Endothelial cell of umbilical vein (primary cell): ENCODE data around the gene TMEM204. TPM values are rescaled to one million over a fixed set of nuclear protein-coding genes. Genes with fewer than 3 reads are reported as not detected.

Experiments
- BruUV-seq: library from RNA; stranded (reverse); fragments of 400-500 nt; replicated peaks from 2 replicates; lab custom pipeline; 2021; lab: Mats Ljungman, UMichigan
- CTCF ChIA-PET: fragments of 300-600, 350-600 bp; sonication (Branson Sonifier 250); formaldehyde crosslinking; loops from one replicate; lab custom pipeline; 2021; ENCODE audit warnings: antibody characterized with exemption, inconsistent platforms; lab: Charles Lee
- POLR2A ChIA-PET: fragments of 300-600, 350-600 bp; sonication (Branson Sonifier 250); formaldehyde crosslinking; loops from one replicate; lab custom pipeline; 2021; ENCODE audit warnings: antibody characterized with exemption, inconsistent platforms; lab: Charles Lee
- DNase-seq: peaks from one replicate; pipeline ENCODE4 v3.0.0-alpha.2; 2011; ENCODE audit warnings: low read depth, low spot score
- FAIRE-seq: peaks from 2 replicates; lab custom pipeline; 2011; peaks lifted over from hg19 to GRCh38; lab: Jason Lieb, UNC
- H2AFZ ChIP-seq: 2 replicates; pipeline ENCODE4 v1.6.0; 2012; ENCODE audit warnings: low read depth, low read length, control low read depth, inconsistent platforms
- H3K27ac ChIP-seq: 2 replicates; pipeline ENCODE4 v1.5.1; 2011; ENCODE audit warnings: low read depth, mild to moderate bottlenecking, control low read depth, low read length, moderate library complexity; ENCODE audit not compliant: insufficient read depth
- H3K27me3 ChIP-seq, 2 experiments: 2 replicates each; pipeline versions ENCODE4 v1.6.0 to v1.6.1; 2011; ENCODE audit warnings: low read length in 2 of 2, mixed read lengths in 1 of 2; ENCODE audit not compliant: control insufficient read depth in 2 of 2, insufficient read depth in 2 of 2
- H3K36me3 ChIP-seq, 2 experiments: 2 replicates in 1 of 2; 3 replicates in 1 of 2; pipeline ENCODE4 v1.5.1; 2011; ENCODE audit warnings: low read length in 2 of 2, mild to moderate bottlenecking in 1 of 2, moderate library complexity in 1 of 2; ENCODE audit not compliant: control insufficient read depth in 2 of 2, insufficient read depth in 2 of 2; ENCODE audit errors: extremely low read depth in 1 of 2
- H3K4me1 ChIP-seq: 3 replicates; pipeline ENCODE4 v1.5.1; 2011; ENCODE audit warnings: mild to moderate bottlenecking, low read length; ENCODE audit not compliant: control insufficient read depth, insufficient read depth; ENCODE audit errors: extremely low read depth
- H3K4me2 ChIP-seq: 2 replicates; pipeline ENCODE4 v1.6.1; 2011; ENCODE audit warnings: low read length, control low read depth, mixed read lengths; ENCODE audit not compliant: insufficient read depth
- H3K4me3 ChIP-seq, 3 experiments: fragments of 200-600 bp in 1 of 3; sonication (generic), shearing (Covaris generic) in 1 of 3; replicated peaks in 1 of 3; 2 replicates each; pipeline ENCODE4 v1.5.1; 2011 to 2016; ENCODE audit warnings: control low read depth in 3 of 3, low read length in 3 of 3, mild to moderate bottlenecking in 2 of 3, inconsistent platforms in 1 of 3, low read depth in 1 of 3, moderate library complexity in 1 of 3; ENCODE audit not compliant: insufficient read depth in 1 of 3
- H3K79me2 ChIP-seq: 2 replicates; pipeline ENCODE4 v1.6.0; 2012; ENCODE audit warnings: low read length, inconsistent platforms; ENCODE audit not compliant: control insufficient read depth, insufficient read depth
- H3K9ac ChIP-seq: replicated peaks from 2 replicates; pipeline ENCODE3; 2011; ENCODE audit warnings: low read length, control low read depth; ENCODE audit not compliant: insufficient read depth; ENCODE audit errors: extremely low read depth
- H3K9me1 ChIP-seq: replicated peaks from 3 replicates; pipeline ENCODE4 v1.6.0; 2011; ENCODE audit warnings: mild to moderate bottlenecking, low read length; ENCODE audit not compliant: control insufficient read depth, insufficient read depth; ENCODE audit errors: extremely low read depth
- H3K9me3 ChIP-seq: replicated peaks from 2 replicates; pipeline ENCODE4 v1.5.1; 2012; ENCODE audit warnings: low read length, inconsistent platforms; ENCODE audit not compliant: control insufficient read depth, insufficient read depth
- H4K20me1 ChIP-seq: replicated peaks from 2 replicates; pipeline ENCODE3; 2011; ENCODE audit warnings: mild to moderate bottlenecking, low read length; ENCODE audit not compliant: control insufficient read depth, insufficient read depth; ENCODE audit errors: extremely low read depth
- CTCF ChIP-seq, 2 donors: IDR thresholded peaks; 1 replicate in 1 of 2; 2 replicates in 1 of 2; pipeline ENCODE4 v1.5.1; 2011; ENCODE audit warnings: low read length in 2 of 2, mild to moderate bottlenecking in 2 of 2, moderate library complexity in 2 of 2, control low read depth in 1 of 2, inconsistent platforms in 1 of 2, low read depth in 1 of 2; ENCODE audit not compliant: insufficient read depth in 1 of 2; ENCODE audit errors: extremely low read depth in 1 of 2
- EZH2 ChIP-seq: IDR thresholded peaks from 2 replicates; pipeline ENCODE4 v1.6.1; 2012; ENCODE audit warnings: borderline replicate concordance, low read depth, mild to moderate bottlenecking, moderate library complexity, low read length, inconsistent platforms; ENCODE audit not compliant: severe bottlenecking
- FOS ChIP-seq: IDR thresholded peaks from 2 replicates; pipeline ENCODE4 v1.6.1; 2011; ENCODE audit warnings: mild to moderate bottlenecking, low read length, moderate library complexity, borderline replicate concordance; ENCODE audit not compliant: insufficient read depth
- GATA2 ChIP-seq: IDR thresholded peaks from 2 replicates; pipeline ENCODE4 v1.7.0; 2011; ENCODE audit warnings: low read depth, mild to moderate bottlenecking, moderate library complexity, mixed read lengths, low read length; ENCODE audit not compliant: insufficient read length, insufficient read depth
- JUN ChIP-seq: IDR thresholded peaks from 2 replicates; pipeline ENCODE4 v1.6.1; 2011; ENCODE audit warnings: borderline replicate concordance, low read depth; ENCODE audit not compliant: insufficient read length, insufficient read depth
- MAX ChIP-seq: IDR thresholded peaks from 2 replicates; pipeline ENCODE4 v1.6.1; 2011; ENCODE audit not compliant: insufficient read depth, insufficient read length
- MYC ChIP-seq: IDR thresholded peaks from one replicate; pipeline ENCODE4 v1.6.1; 2011; ENCODE audit warnings: mild to moderate bottlenecking, low read depth, low read length
- POLR2A ChIP-seq: IDR thresholded peaks from 2 replicates; pipeline ENCODE4 v1.6.1; 2012; ENCODE audit warnings: low read depth, mild to moderate bottlenecking, control low read depth, low read length
- POLR2AphosphoS5 ChIP-seq: IDR thresholded peaks from 2 replicates; pipeline ENCODE4 v1.6.1; 2012; ENCODE audit warnings: low read depth, mild to moderate bottlenecking, control low read depth, low read length, moderate library complexity; ENCODE audit not compliant: insufficient read depth
- dilution Hi-C: fragments of 300-500 bp; cut with MboI; formaldehyde crosslinking; loops from one replicate; pipeline ENCODE4 v1.15.0; 2019; ENCODE audit warnings: low sequenced_read_pairs; ENCODE audit not compliant: extremely low pct_ligation_motif_present
- intact Hi-C: fragments of 100-400 bp; cut with micrococcal nuclease; formaldehyde crosslinking; loops from one replicate; pipeline ENCODE4 v1.10.0; 2022
- polyA plus RNA-seq, 4 experiments: library from polyadenylated mRNA; depleted of rRNA in 3 of 4; stranded (reverse) in 3 of 4; unstranded in 1 of 4; fragments of >200 nt; gene quantifications; 2 replicates each; pipeline versions ENCODE4 v1.2.1 to v1.2.3, GENCODE V29; 2011 to 2012; ENCODE audit warnings: missing spikeins in 1 of 4
- total RNA-seq: library from RNA; stranded (reverse); gene quantifications from 2 replicates; pipeline ENCODE4 v1.2.3, GENCODE V29; 2021

TMEM204 gene
- total and polyA plus RNA-seq, 2 donors (not counting 3 experiments of a cell fraction or from before 2014, with no cell fraction given) = 32.5 to 50.7 TPM

GRCh38 chr16:1510272-1510671, 23.2 kb upstream of the TMEM204 start:
- no peak overlapping the region for H2AFZ ChIP-seq
- POLR2A ChIA-PET = no interaction called here
- dilution Hi-C loops (no loop called here), intact Hi-C loops (no loop called here)
- H3K27ac ChIP-seq = no peak overlapping the region
- no peak for FAIRE-seq
- no peaks in the 10 kb centered on the region for H4K20me1 ChIP-seq
- H3K36me3 ChIP-seq = peaks cover 5 to 13% of the 10 kb centered on the region in 2 experiments
- no peak for DNase-seq
- no peak overlapping the region for H3K4me2 ChIP-seq
- H3K9ac ChIP-seq = no peak overlapping the region
- H3K27me3 ChIP-seq = no peaks in the 10 kb centered on the region
- H3K9me3 ChIP-seq = no peaks in the 10 kb centered on the region
- H3K4me3 ChIP-seq = no peak overlapping the region
- H3K9me1 ChIP-seq = no peaks in the 10 kb centered on the region
- no peak for TF ChIP-seq POLR2A
- TF ChIP-seq POLR2AphosphoS5 = no peak
- TF ChIP-seq EZH2 = no peak
- TF ChIP-seq FOS = no peak
- no peak for TF ChIP-seq GATA2
- no peak for TF ChIP-seq MAX
- TF ChIP-seq JUN = no peak
- no peak for TF ChIP-seq MYC
- no peak for TF ChIP-seq CTCF (IDR thresholded peaks at IDR 0.05; ENCODE audit: extremely low read depth in 1 of 2, insufficient read depth in 1 of 2, low read depth in 1 of 2, low read length in 2 of 2)
- peaks cover 12% of the 10 kb centered on the region for H3K4me1 ChIP-seq
- no peaks in the 10 kb centered on the region for H3K79me2 ChIP-seq
- BruUV-seq = no TSS peak
- CTCF ChIA-PET = no interaction called here
